Measurements from ENCODE around the gene HIPK1. TPM values are rescaled to one million over a fixed set of nuclear protein-coding genes. Genes with fewer than 3 reads are reported as not detected.

HIPK1 gene
- total and polyA plus RNA-seq, 8 donors: 38.7 to 77.4 (median 45.4) TPM

GRCh38 chr1:113976609-113977278 lies 47.6 kb downstream of the HIPK1 start:
- Histone ChIP-seq H3K27me3 (no peaks in the 10 kb centered on the region), H3K4me1 (peaks cover 14 to 55% of the 10 kb centered on the region in 2 donors), H3K9me3 (no peaks in the 10 kb centered on the region), H3K27ac (peak overlapping the region in 1 of 2 donors; percentile 63), H3K36me3 (peaks cover 0 to 26% of the 10 kb centered on the region in 2 donors), H3K4me3 (no peak overlapping the region)
- intact Hi-C loops (cut with DNase I): loop anchor here in 1 of 2 donors (5.0 kb wide), 1 partner anchor 306 kb away; no protein-coding TSS in a partner anchor
- DNase-seq (peak in 1 of 4 donors; percentile 43), ATAC-seq (no peak)
- peak; percentile 30 to 33 for TF ChIP-seq CTCF (IDR thresholded peaks at IDR 0.05)

- Histone ChIP-seq H3K4me1 (peaks cover 14 to 67% of the 10 kb centered on the region in 2 donors), H3K27ac (no peak overlapping the region), H3K36me3 (peaks cover 0 to 15% of the 10 kb centered on the region in 2 donors), H3K4me3 (no peak overlapping the region), H3K9me3 (no peaks in the 10 kb centered on the region), H3K27me3 (no peaks in the 10 kb centered on the region)
- intact Hi-C loops (cut with DNase I): loop anchor here in 1 of 2 donors (5.0 kb wide), 1 partner anchor 304 kb away; no protein-coding TSS in a partner anchor
- no peak for TF ChIP-seq CTCF (IDR thresholded peaks at IDR 0.05)
- no peak for DNase-seq
- ATAC-seq: no peak
These were observed 48.8 kb downstream of the HIPK1 start for GRCh38 chr1:113977906-113978305.

GRCh38 chr1:113978863-113979702 lies 50.0 kb downstream of the HIPK1 start, which contains the start of gene OLFML3:
Gene OLFML3 (plus strand): TSS chr1:113979474. CDS start chr1:113979517, 43 bp downstream.
- ATAC-seq (peak; percentile 87), DNase-seq (peak; percentile 79 to 95 (median 88))
- H3K4me3 ChIP-seq: peak within 1 kb of the TSS; percentile 21 to 23
- peak within 1 kb of the TSS; percentile 60 to 77 for H3K27ac ChIP-seq
- peaks cover 0 to 6% of the 10 kb centered on the region in 2 donors for H3K36me3 ChIP-seq
- intact Hi-C loops (cut with DNase I): loop anchor here in 1 of 2 donors (5.0 kb wide), 1 partner anchor 303 kb away; no protein-coding TSS in a partner anchor
- H3K27me3 ChIP-seq: no peaks in the 10 kb centered on the region
- H3K9me3 ChIP-seq: no peaks in the 10 kb centered on the region
- TF ChIP-seq CTCF (IDR thresholded peaks at IDR 0.05): peak; percentile 49 to 67
- peaks cover 14 to 73% of the 10 kb centered on the region in 2 donors for H3K4me1 ChIP-seq

- Histone ChIP-seq H3K27me3 (no peaks in the 10 kb centered on the region), H3K36me3 (no peaks in the 10 kb centered on the region), H3K9me3 (no peaks in the 10 kb centered on the region), H3K27ac (peak overlapping the region; percentile 60 to 77), H3K4me1 (peaks cover 16 to 63% of the 10 kb centered on the region in 2 donors), H3K4me3 (peak overlapping the region; percentile 21 to 23)
- no peak for ATAC-seq
- peak in 3 of 4 donors; percentile 56 to 81 (median 77) for DNase-seq
- TF ChIP-seq CTCF (IDR thresholded peaks at IDR 0.05): no peak
- intact Hi-C loops (cut with DNase I): no loop called here
These were observed 51.0 kb downstream of the HIPK1 start for GRCh38 chr1:113980110-113980509.
